Measurements from ENCODE around the gene S100Z.

GRCh38 chr5:76874088-76874581, 24.3 kb downstream of the S100Z start:
- TF ChIP-seq CTCF (IDR thresholded peaks at IDR 0.05; ENCODE audit: insufficient read depth, low read length) = no peak
- TF ChIP-seq POLR2AphosphoS5 (IDR thresholded peaks at IDR 0.05; ENCODE audit: low read depth) = no peak
- TF ChIP-seq REST (IDR thresholded peaks at IDR 0.05; ENCODE audit: insufficient replicate concordance, low read depth) = no peak
- TF ChIP-seq GABPA (IDR thresholded peaks at IDR 0.05; ENCODE audit: low read depth) = no peak
- TF ChIP-seq SPI1 (IDR thresholded peaks at IDR 0.05; ENCODE audit: borderline replicate concordance, low read depth) = peak; percentile 80

Measured in HL-60 (cell line).